GM21717 (cell line): Measurements from ENCODE around the gene PTPRN2.

ENCODE experiments used
- ATAC-seq: cut with Tn5 transposase; IDR thresholded peaks from one replicate; pipeline ENCODE4 v1.9.1; 2021; ENCODE audit warnings: mild to moderate bottlenecking, moderate library complexity; ENCODE audit not compliant: unreplicated experiment

Gene PTPRN2

GRCh38 chr7:157822688-157823031 is 765.0 kb downstream of the PTPRN2 start:
- ATAC-seq: no peak

GRCh38 chr7:157821959-157822687 is 765.5 kb downstream of the PTPRN2 start:
- ATAC-seq: no peak

- ATAC-seq: no peak
Measured at GRCh38 chr7:157820796-157821195, 766.8 kb downstream of the PTPRN2 start.

GRCh38 chr7:157819455-157819807 is 768.2 kb downstream of the PTPRN2 start:
- ATAC-seq: no peak

- no peak for ATAC-seq
Measured at GRCh38 chr7:157818701-157819454, 768.7 kb downstream of the PTPRN2 start.

GRCh38 chr7:157817944-157818700 is 769.5 kb downstream of the PTPRN2 start:
- no peak for ATAC-seq

GRCh38 chr7:157817433-157817832 is 770.2 kb downstream of the PTPRN2 start:
- no peak for ATAC-seq

GRCh38 chr7:157816526-157817250 is 770.9 kb downstream of the PTPRN2 start:
- ATAC-seq: no peak

GRCh38 chr7:157816086-157816485 is 771.5 kb downstream of the PTPRN2 start:
- no peak for ATAC-seq

GRCh38 chr7:157815706-157816022 is 772.0 kb downstream of the PTPRN2 start:
- ATAC-seq: no peak

GRCh38 chr7:157814931-157815705 is 772.5 kb downstream of the PTPRN2 start:
- no peak for ATAC-seq

- no peak for ATAC-seq
Measured at GRCh38 chr7:157813741-157814661, 773.6 kb downstream of the PTPRN2 start.

GRCh38 chr7:157813053-157813452 is 774.6 kb downstream of the PTPRN2 start:
- no peak for ATAC-seq

GRCh38 chr7:157811946-157812345 is 775.7 kb downstream of the PTPRN2 start:
- no peak for ATAC-seq

GRCh38 chr7:157809863-157810851 is 777.5 kb downstream of the PTPRN2 start:
- no peak for ATAC-seq

GRCh38 chr7:157809154-157809862 is 778.3 kb downstream of the PTPRN2 start:
- no peak for ATAC-seq

- no peak for ATAC-seq
Measured at GRCh38 chr7:157808042-157808441, 779.6 kb downstream of the PTPRN2 start.

- no peak for ATAC-seq
Measured at GRCh38 chr7:157807510-157807909, 780.1 kb downstream of the PTPRN2 start.
